Fibroblast of lung (primary cell): ENCODE results near the gene RAD52. TPM values are rescaled to one million over a fixed set of nuclear protein-coding genes. Genes with fewer than 3 reads are reported as not detected.

Experiments
- DNase-seq, 2 donors: peaks; one replicate each; pipeline versions ENCODE4 v3.0.0 to v3.0.0-alpha.2; 2010; ENCODE audit warnings: low read depth in 2 of 2
- H2AFZ ChIP-seq: 2 replicates; pipeline ENCODE4 v1.5.1; 2012; ENCODE audit warnings: low read length, control low read depth, inconsistent platforms
- H3K27ac ChIP-seq: 2 replicates; pipeline ENCODE4 v1.5.1; 2011; ENCODE audit warnings: low read length, control low read depth; ENCODE audit not compliant: insufficient read depth
- H3K27me3 ChIP-seq: 2 replicates; pipeline ENCODE4 v1.5.1; 2011; ENCODE audit warnings: mild to moderate bottlenecking, low read length; ENCODE audit not compliant: control insufficient read depth, insufficient read depth
- H3K36me3 ChIP-seq: 2 replicates; pipeline ENCODE4 v1.5.1; 2011; ENCODE audit warnings: low read length; ENCODE audit not compliant: control insufficient read depth, insufficient read depth
- H3K4me1 ChIP-seq: 2 replicates; pipeline ENCODE4 v1.5.1; 2011; ENCODE audit warnings: low read length; ENCODE audit not compliant: control insufficient read depth, insufficient read depth; ENCODE audit errors: extremely low read depth
- H3K4me2 ChIP-seq: 2 replicates; pipeline ENCODE4 v1.5.1; 2011; ENCODE audit warnings: low read length, control low read depth; ENCODE audit not compliant: insufficient read depth; ENCODE audit errors: extremely low read depth
- H3K4me3 ChIP-seq, 4 experiments: fragments of 200-600 bp in 1 of 4; sonication (generic) in 1 of 4; replicated peaks in 1 of 4; 2 replicates each; pipeline ENCODE4 v1.5.1; 2011 to 2016; ENCODE audit warnings: low read length in 4 of 4, low read depth in 3 of 4, mild to moderate bottlenecking in 3 of 4, control low read depth in 2 of 4, inconsistent platforms in 1 of 4, mixed read lengths in 1 of 4; ENCODE audit not compliant: insufficient read depth in 1 of 4; ENCODE audit errors: control extremely low read depth in 1 of 4
- H3K79me2 ChIP-seq: 2 replicates; pipeline ENCODE4 v1.5.1; 2012; ENCODE audit warnings: mild to moderate bottlenecking, low read length, inconsistent platforms; ENCODE audit not compliant: control insufficient read depth, insufficient read depth
- H3K9ac ChIP-seq: 2 replicates; pipeline ENCODE4 v1.5.1; 2011; ENCODE audit warnings: mild to moderate bottlenecking, low read length, control low read depth; ENCODE audit not compliant: insufficient read depth
- H3K9me3 ChIP-seq: 2 replicates; pipeline ENCODE4 v1.5.1; 2012; ENCODE audit warnings: low read depth, low read length; ENCODE audit not compliant: control insufficient read depth, insufficient read depth
- H4K20me1 ChIP-seq: 2 replicates; pipeline ENCODE4 v1.5.1; 2011; ENCODE audit warnings: low read length; ENCODE audit not compliant: control insufficient read depth, insufficient read depth; ENCODE audit errors: extremely low read depth
- EZH2 ChIP-seq: IDR thresholded peaks from 2 replicates; pipeline ENCODE4 v1.5.1; 2012; ENCODE audit warnings: low read length, control low read depth, mild to moderate bottlenecking; ENCODE audit errors: missing control alignments
- polyA plus RNA-seq, 2 donors: library from polyadenylated mRNA; depleted of rRNA in 1 of 2; stranded (reverse) in 1 of 2; unstranded in 1 of 2; fragments of >200 nt; gene quantifications; 2 replicates each; pipeline ENCODE4 v1.2.1, GENCODE V29; 2011 to 2012; ENCODE audit warnings: missing spikeins in 1 of 2
- total RNA-seq: library from RNA; depleted of rRNA; stranded (reverse); fragments of >200 nt; gene quantifications from 2 replicates; pipeline ENCODE4 v1.2.1, GENCODE V29; 2014
- TF ChIP-seq, protein P1 (sequence below), 2 donors: IDR thresholded peaks in 1 of 2; conservative IDR thresholded peaks in 1 of 2; 1 replicate in 1 of 2; 2 replicates in 1 of 2; pipeline ENCODE4 v1.5.1; 2011 to 2012; ENCODE audit warnings: low read length in 2 of 2, control low read depth in 1 of 2, inconsistent platforms in 1 of 2, low read depth in 1 of 2, mild to moderate bottlenecking in 1 of 2

The RAD52 gene
- total and polyA plus RNA-seq, 2 donors (not counting 1 experiment from before 2014, with no cell fraction given), result 7.3 to 19.2 TPM

DNA sequence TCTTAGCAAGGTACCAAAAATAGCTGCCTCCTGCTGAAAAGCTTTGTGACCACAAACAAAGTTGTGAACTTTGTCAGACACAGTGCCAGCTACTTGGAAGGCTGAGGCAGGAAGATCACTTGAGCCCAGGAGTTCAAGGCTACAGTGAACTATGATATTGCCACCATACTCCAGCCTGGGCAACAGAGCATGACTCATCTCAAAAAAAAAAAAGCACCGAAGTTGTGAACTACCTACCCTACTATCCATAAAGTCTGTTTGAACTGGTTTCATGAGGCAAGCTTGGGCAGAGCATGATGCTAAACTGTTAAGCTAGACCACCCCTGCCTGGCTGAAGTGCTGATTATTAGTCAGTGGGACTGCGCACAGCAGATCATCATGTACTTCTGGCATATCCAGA, 75.5 kb downstream of the RAD52 start:
- DNase-seq, result no peak
- Histone ChIP-seq H3K9me3 (no peaks in the 10 kb centered on the region), H3K36me3 (no peaks in the 10 kb centered on the region), H3K27me3 (no peaks in the 10 kb centered on the region), H2AFZ (no peak overlapping the region), H3K79me2 (no peaks in the 10 kb centered on the region), H3K9ac (no peak overlapping the region), H4K20me1 (no peaks in the 10 kb centered on the region), H3K4me2 (no peak overlapping the region), H3K27ac (no peak overlapping the region), H3K4me3 (no peak overlapping the region), H3K4me1 (no peaks in the 10 kb centered on the region)
- TF ChIP-seq, protein P1, sequence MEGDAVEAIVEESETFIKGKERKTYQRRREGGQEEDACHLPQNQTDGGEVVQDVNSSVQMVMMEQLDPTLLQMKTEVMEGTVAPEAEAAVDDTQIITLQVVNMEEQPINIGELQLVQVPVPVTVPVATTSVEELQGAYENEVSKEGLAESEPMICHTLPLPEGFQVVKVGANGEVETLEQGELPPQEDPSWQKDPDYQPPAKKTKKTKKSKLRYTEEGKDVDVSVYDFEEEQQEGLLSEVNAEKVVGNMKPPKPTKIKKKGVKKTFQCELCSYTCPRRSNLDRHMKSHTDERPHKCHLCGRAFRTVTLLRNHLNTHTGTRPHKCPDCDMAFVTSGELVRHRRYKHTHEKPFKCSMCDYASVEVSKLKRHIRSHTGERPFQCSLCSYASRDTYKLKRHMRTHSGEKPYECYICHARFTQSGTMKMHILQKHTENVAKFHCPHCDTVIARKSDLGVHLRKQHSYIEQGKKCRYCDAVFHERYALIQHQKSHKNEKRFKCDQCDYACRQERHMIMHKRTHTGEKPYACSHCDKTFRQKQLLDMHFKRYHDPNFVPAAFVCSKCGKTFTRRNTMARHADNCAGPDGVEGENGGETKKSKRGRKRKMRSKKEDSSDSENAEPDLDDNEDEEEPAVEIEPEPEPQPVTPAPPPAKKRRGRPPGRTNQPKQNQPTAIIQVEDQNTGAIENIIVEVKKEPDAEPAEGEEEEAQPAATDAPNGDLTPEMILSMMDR (conservative IDR thresholded peaks at IDR 0.05 in 1 of 2, IDR thresholded peaks at IDR 0.05 in 1 of 2; ENCODE audit: low read depth in 1 of 2, low read length in 2 of 2), result no peak
- TF ChIP-seq EZH2, result no peak

DNA sequence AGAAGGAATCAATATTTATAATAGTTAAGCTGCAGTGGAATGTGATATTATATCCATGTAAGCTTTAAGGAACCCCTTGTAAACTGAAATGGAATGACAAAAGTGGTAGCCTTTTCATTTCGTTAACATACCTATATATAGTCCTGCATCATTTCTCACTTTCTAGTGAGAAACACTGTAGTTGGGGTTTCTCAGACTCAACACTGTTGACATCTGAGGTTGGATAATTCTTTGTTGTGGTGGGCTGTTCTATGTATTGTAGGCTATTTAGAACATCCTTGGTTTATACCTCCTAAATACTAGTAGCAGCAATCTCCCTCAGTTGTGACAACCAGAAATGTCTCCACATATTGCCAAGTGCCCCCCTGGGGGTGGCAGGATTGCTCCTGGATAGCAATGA, 79.1 kb downstream of the RAD52 start:
- no peak for TF ChIP-seq EZH2
- TF ChIP-seq, protein P1 (conservative IDR thresholded peaks at IDR 0.05 in 1 of 2, IDR thresholded peaks at IDR 0.05 in 1 of 2; ENCODE audit: low read depth in 1 of 2, low read length in 2 of 2), result no peak
- Histone ChIP-seq H3K27me3 (no peaks in the 10 kb centered on the region), H3K36me3 (peaks cover 5% of the 10 kb centered on the region), H3K4me1 (no peaks in the 10 kb centered on the region), H2AFZ (no peak overlapping the region), H3K27ac (no peak overlapping the region), H3K79me2 (no peaks in the 10 kb centered on the region), H3K9me3 (no peaks in the 10 kb centered on the region), H4K20me1 (no peaks in the 10 kb centered on the region), H3K9ac (no peak overlapping the region), H3K4me3 (no peak overlapping the region), H3K4me2 (no peak overlapping the region)
- DNase-seq, result no peak

DNA sequence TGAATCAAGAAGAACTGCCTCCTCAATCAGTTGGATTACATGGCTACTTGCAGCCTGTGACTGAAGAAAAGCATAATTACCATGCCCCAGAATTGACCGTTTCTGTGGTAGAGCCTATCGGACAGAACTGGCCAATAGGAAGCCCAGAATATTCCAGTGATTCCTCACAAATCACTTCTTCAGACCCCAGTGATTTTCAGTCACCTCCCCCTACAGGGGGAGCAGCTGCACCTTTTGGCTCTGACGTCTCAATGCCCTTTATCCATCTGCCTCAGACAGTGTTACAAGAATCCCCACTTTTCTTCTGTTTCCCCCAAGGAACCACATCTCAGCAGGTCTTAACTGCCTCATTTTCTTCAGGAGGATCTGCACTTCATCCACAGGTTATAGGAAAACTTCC, 80.8 kb downstream of the RAD52 start:
- H4K20me1 ChIP-seq, result peaks cover 2% of the 10 kb centered on the region
- no peak overlapping the region for H2AFZ ChIP-seq
- no peak overlapping the region for H3K9ac ChIP-seq
- TF ChIP-seq EZH2, result no peak
- TF ChIP-seq, protein P1 (conservative IDR thresholded peaks at IDR 0.05 in 1 of 2, IDR thresholded peaks at IDR 0.05 in 1 of 2; ENCODE audit: low read depth in 1 of 2, low read length in 2 of 2), result peak in 1 of 2 donors; percentile 13
- peaks cover 7% of the 10 kb centered on the region for H3K36me3 ChIP-seq
- no peak for DNase-seq
- no peak overlapping the region for H3K4me3 ChIP-seq
- no peak overlapping the region for H3K4me2 ChIP-seq
- H3K4me1 ChIP-seq, result no peaks in the 10 kb centered on the region
- H3K27ac ChIP-seq, result no peak overlapping the region
- H3K9me3 ChIP-seq, result no peaks in the 10 kb centered on the region
- H3K79me2 ChIP-seq, result no peaks in the 10 kb centered on the region
- no peaks in the 10 kb centered on the region for H3K27me3 ChIP-seq
